Fibroblast of villous mesenchyme (primary cell): ENCODE results near the gene ANTKMT. TPM values are rescaled to one million over a fixed set of nuclear protein-coding genes. Genes with fewer than 3 reads are reported as not detected.

Experiments
- DNase-seq: peaks from one replicate; pipeline ENCODE4 v3.0.0-alpha.2; 2010; ENCODE audit warnings: low read depth
- H3K4me3 ChIP-seq: 2 replicates; pipeline ENCODE4 v1.5.1; 2011; ENCODE audit warnings: low read depth, mild to moderate bottlenecking, low read length
- CTCF ChIP-seq: IDR thresholded peaks from 2 replicates; pipeline ENCODE4 v1.5.1; 2012; ENCODE audit warnings: low read depth, mild to moderate bottlenecking, low read length; ENCODE audit not compliant: insufficient read depth
- total RNA-seq: library from RNA; depleted of rRNA; stranded (reverse); fragments of >200 nt; gene quantifications from 2 replicates; pipeline ENCODE4 v1.2.3, GENCODE V29; 2012

Gene ANTKMT
- total RNA-seq, 1 donor = 19.4 TPM

DNA sequence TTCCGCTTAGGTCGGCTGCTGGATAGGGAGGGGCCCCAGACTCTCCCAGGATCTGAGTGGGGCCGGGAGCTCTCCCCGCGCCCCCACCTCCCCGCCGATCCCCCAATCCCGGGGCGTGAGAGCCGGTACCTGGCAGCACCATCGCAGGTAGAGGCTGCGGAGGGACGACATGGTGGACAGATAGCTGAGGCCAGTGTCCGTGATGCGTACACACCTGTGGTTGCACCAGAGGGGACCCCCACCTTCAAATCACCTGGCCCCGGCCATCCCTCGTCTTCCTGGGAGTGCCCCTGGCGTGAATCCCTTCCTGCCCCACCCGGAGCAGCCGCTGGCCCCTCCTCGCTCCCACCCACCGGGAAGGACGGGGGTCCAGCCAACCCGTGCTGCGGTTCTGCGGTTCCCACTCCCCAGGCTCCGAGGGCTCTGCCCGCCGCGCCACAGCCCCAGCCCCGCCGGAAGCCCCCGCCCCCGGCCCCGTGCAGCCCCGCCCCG is 26.0 kb upstream of the ANTKMT start:
- H3K4me3 ChIP-seq = no peak overlapping the region
- TF ChIP-seq CTCF = no peak
- no peak for DNase-seq

GRCh38 chr16:695355-696089 is 25.4 kb upstream of the ANTKMT start:
- TF ChIP-seq CTCF = no peak
- no peak for DNase-seq
- H3K4me3 ChIP-seq = no peak overlapping the region

DNA sequence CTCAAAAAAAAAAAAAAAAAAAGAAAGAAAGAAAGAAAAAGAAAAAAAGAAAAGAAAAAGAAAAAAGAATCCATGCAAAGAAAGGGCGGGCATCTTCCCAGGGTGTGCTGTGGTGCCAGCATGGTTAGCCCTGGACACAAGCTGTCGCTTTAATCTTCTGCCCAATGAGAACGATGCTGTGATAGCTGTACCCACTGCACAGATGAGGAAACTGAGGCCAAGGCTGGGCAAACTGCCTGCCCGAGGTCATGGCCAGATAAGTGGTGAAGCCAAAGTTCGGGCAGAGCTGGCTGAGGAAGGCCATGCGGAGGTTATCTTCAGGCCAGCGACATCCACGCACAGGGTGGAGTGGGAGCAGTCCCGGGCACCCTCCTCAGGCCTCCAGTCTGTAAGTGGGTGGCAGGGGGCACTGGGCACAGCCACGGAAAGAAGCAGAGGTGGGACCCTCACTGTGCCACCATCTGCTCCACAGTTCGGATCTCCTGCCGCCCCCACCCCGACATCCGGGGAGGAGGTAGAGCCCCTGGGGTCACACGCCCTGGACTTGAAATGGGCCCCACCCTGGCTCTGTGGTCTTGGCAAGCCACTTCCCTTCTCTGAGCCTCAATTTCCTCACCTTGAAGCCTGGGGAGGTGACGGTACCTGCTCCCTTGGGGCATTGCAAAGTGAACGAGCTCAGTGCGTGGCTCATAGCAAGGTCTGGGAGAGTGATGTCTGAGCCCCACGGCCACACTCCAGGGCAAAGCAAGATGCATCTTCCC is 21.9 kb upstream of the ANTKMT start:
- no peak overlapping the region for H3K4me3 ChIP-seq
- TF ChIP-seq CTCF = no peak
- DNase-seq = no peak

GRCh38 chr16:700684-701584 is 20.0 kb upstream of the ANTKMT start:
- no peak for DNase-seq
- no peak overlapping the region for H3K4me3 ChIP-seq
- TF ChIP-seq CTCF = no peak

- no peak for TF ChIP-seq CTCF
These were observed 18.6 kb upstream of the ANTKMT start for GRCh38 chr16:702341-702740.

DNA sequence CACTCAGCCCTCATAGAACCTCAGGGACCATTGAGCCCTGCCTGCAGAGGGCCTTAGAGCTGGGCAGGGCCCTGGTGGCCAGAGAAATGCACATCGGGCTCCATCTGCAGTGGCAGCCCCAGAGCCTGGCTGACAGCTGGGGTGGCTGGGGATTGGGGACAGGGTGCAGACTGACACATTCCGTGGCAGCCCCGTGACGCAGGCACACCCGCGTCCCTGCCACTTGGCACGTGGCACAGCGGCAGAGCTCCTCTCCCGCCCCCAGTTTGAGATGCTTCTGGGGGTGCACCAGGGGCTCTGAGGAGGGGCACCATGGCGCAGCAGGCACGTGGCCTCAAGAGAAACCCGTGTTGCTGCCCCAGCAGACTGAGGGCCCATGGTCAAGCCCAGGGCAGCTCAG is 17.5 kb upstream of the ANTKMT start:
- H3K4me3 ChIP-seq = no peak overlapping the region
- TF ChIP-seq CTCF = no peak
- no peak for DNase-seq

More at GRCh38 chr16:702341-702740, 18.6 kb upstream of the ANTKMT start:
- DNase-seq = no peak
- no peak overlapping the region for H3K4me3 ChIP-seq
